ENCODE results near the gene CDC42BPB. TPM values are rescaled to one million over a fixed set of nuclear protein-coding genes. Genes with fewer than 3 reads are reported as not detected.

The CDC42BPB gene
- total RNA-seq, 1 donor from 2014 or later, result 102 TPM

GRCh38 chr14:102980409-102980810, 76.9 kb downstream of the CDC42BPB start:
- no peaks in the 10 kb centered on the region for H3K27me3 ChIP-seq
- H3K36me3 ChIP-seq, result peaks cover 95% of the 10 kb centered on the region
- intact Hi-C loops (cut with DNase I), result no loop called here
- DNase-seq (no peak), ATAC-seq (no peak)
- TF ChIP-seq CTCF (IDR thresholded peaks at IDR 0.05), result no peak
- no peaks in the 10 kb centered on the region for H3K4me1 ChIP-seq
- H3K27ac ChIP-seq, result no peak overlapping the region
- no peaks in the 10 kb centered on the region for H3K9me3 ChIP-seq
- no peak overlapping the region for H3K4me3 ChIP-seq

GRCh38 chr14:102979406-102979805, 77.9 kb downstream of the CDC42BPB start:
- no peak for DNase-seq
- Histone ChIP-seq H3K9me3 (no peaks in the 10 kb centered on the region), H3K27ac (no peak overlapping the region), H3K36me3 (peaks cover 98% of the 10 kb centered on the region), H3K27me3 (no peaks in the 10 kb centered on the region), H3K4me3 (no peak overlapping the region), H3K4me1 (no peaks in the 10 kb centered on the region)
- no peak for ATAC-seq
- intact Hi-C loops (cut with DNase I), result no loop called here
- no peak for TF ChIP-seq CTCF (IDR thresholded peaks at IDR 0.05)

- no peaks in the 10 kb centered on the region for H3K4me1 ChIP-seq
- intact Hi-C loops (cut with DNase I), result no loop called here
- H3K27me3 ChIP-seq, result no peaks in the 10 kb centered on the region
- H3K36me3 ChIP-seq, result peaks cover 95% of the 10 kb centered on the region
- no peaks in the 10 kb centered on the region for H3K9me3 ChIP-seq
- TF ChIP-seq CTCF (IDR thresholded peaks at IDR 0.05), result no peak
- H3K4me3 ChIP-seq, result no peak overlapping the region
- DNase-seq, result no peak
- no peak overlapping the region for H3K27ac ChIP-seq
- no peak for ATAC-seq
Observed at GRCh38 chr14:102977475-102977874, 79.9 kb downstream of the CDC42BPB start.

- DNase-seq, result no peak
- no peak for ATAC-seq
- Histone ChIP-seq H3K36me3 (peaks cover 93% of the 10 kb centered on the region), H3K4me1 (no peaks in the 10 kb centered on the region), H3K4me3 (no peak overlapping the region), H3K27ac (no peak overlapping the region), H3K9me3 (no peaks in the 10 kb centered on the region), H3K27me3 (no peaks in the 10 kb centered on the region)
- intact Hi-C loops (cut with DNase I), result no loop called here
- no peak for TF ChIP-seq CTCF (IDR thresholded peaks at IDR 0.05)
Observed at GRCh38 chr14:102975662-102976061, 81.7 kb downstream of the CDC42BPB start.

- DNase-seq (no peak), ATAC-seq (peak; percentile 14)
- intact Hi-C loops (cut with DNase I), result no loop called here
- TF ChIP-seq CTCF (IDR thresholded peaks at IDR 0.05), result no peak
- no peak overlapping the region for H3K4me3 ChIP-seq
- H3K4me1 ChIP-seq, result no peaks in the 10 kb centered on the region
- no peaks in the 10 kb centered on the region for H3K9me3 ChIP-seq
- no peak overlapping the region for H3K27ac ChIP-seq
- H3K27me3 ChIP-seq, result no peaks in the 10 kb centered on the region
- peaks cover 93% of the 10 kb centered on the region for H3K36me3 ChIP-seq
Observed at GRCh38 chr14:102973706-102974285, 83.6 kb downstream of the CDC42BPB start.

Measured in upper lobe of right lung (tissue), 1 donor.